Mucosa of descending colon (tissue), 3 donors: ENCODE results near the gene CSTB. TPM values are rescaled to one million over a fixed set of nuclear protein-coding genes. Genes with fewer than 3 reads are reported as not detected.

Experiments
- ATAC-seq: fragments of 200-7000 bp; cut with Tn5 transposase; one replicate; pipeline ENCODE4 v1.9.1; 2020; ENCODE audit warnings: mild to moderate bottlenecking, moderate library complexity
- DNase-seq, 3 donors: peaks; one replicate each; pipeline ENCODE4 v3.0.0-alpha.2; 2020
- H3K36me3 ChIP-seq: fragments of 200-600 bp; one replicate; pipeline ENCODE4 v1.8.0; 2021; ENCODE audit warnings: low read depth, mild to moderate bottlenecking
- H3K4me1 ChIP-seq: fragments of 200-600 bp; one replicate; pipeline ENCODE4 v1.8.0; 2021; ENCODE audit warnings: low read depth, mild to moderate bottlenecking
- H3K4me3 ChIP-seq: fragments of 200-600 bp; one replicate; pipeline ENCODE4 v1.8.0; 2021; ENCODE audit warnings: mild to moderate bottlenecking
- H3K9me3 ChIP-seq: fragments of 200-600 bp; one replicate; pipeline ENCODE4 v1.8.0; 2021; ENCODE audit warnings: mild to moderate bottlenecking
- intact Hi-C, 2 donors: fragments of 100-400 bp; cut with DNase I in 1 of 2; cut with micrococcal nuclease in 1 of 2; formaldehyde crosslinking; loops; one replicate each; pipeline versions ENCODE4 v1.11.0 to v1.11.1; 2022; cut with DNase I, micrococcal nuclease
- total RNA-seq, 3 donors: library from RNA; stranded (reverse); fragmentation: NEBNext Ultra II Directional in 2 of 3; extraction: Animal tissue kit (Norgen Biotek cat#: 25700) in 2 of 3; gene quantifications; one replicate each; pipeline versions ENCODE4 v1.2.1 to v1.2.4, GENCODE V29; 2021 to 2023
- TF ChIP-seq, protein P1 (sequence below): fragments of 200-600 bp; IDR thresholded peaks from one replicate; pipeline ENCODE4 v1.8.0; 2022; ENCODE audit warnings: antibody characterized with exemption, mild to moderate bottlenecking
- donor health status: DM: no; HTN: no; CAD: no; lungs with moderate emphysema.
- donor health status: DM: no; HTN: no; CAD: no.
- donor health status: DM: no; HTN: yes; CAD: no.

Gene CSTB
- total RNA-seq, 3 donors from 2014 or later = 36.2 to 64.5 (median 56.8) TPM

DNA sequence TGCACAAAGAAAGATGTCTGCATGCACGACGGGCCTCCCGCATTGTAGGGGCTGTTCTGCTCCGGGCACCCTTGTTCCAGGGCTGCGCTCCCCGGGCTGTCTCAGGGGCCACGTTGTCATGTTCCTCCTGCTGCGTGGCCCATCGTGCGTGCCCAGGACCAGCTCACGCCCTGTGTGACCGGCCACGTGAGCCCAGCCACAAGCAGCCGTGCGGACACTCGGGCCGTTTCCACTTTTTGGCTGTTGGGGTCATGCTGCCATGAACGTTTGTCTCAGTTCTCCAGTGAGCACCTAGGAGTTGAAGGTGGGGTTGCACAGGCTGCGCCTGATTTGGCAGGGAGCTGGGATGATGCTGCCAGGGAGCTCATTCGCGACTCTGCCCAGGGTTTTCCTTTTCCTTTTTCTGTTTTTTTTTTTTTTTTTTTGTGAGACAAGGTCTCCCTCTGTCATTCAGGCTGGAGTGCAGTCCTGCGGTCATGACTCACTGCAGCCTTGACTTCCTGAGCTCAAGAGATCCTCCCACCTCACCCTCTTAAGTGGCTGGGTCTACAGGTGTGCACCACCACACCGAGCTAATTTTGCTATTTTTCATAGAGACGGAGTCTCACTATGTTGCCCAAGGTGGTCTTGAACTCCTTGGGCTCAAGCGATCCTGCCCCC lies 39.8 kb downstream of the CSTB start:
- Histone ChIP-seq H3K4me3 (no peak overlapping the region), H3K36me3 (no peaks in the 10 kb centered on the region), H3K4me1 (peaks cover 27% of the 10 kb centered on the region), H3K9me3 (no peaks in the 10 kb centered on the region)
- TF ChIP-seq, protein P1, sequence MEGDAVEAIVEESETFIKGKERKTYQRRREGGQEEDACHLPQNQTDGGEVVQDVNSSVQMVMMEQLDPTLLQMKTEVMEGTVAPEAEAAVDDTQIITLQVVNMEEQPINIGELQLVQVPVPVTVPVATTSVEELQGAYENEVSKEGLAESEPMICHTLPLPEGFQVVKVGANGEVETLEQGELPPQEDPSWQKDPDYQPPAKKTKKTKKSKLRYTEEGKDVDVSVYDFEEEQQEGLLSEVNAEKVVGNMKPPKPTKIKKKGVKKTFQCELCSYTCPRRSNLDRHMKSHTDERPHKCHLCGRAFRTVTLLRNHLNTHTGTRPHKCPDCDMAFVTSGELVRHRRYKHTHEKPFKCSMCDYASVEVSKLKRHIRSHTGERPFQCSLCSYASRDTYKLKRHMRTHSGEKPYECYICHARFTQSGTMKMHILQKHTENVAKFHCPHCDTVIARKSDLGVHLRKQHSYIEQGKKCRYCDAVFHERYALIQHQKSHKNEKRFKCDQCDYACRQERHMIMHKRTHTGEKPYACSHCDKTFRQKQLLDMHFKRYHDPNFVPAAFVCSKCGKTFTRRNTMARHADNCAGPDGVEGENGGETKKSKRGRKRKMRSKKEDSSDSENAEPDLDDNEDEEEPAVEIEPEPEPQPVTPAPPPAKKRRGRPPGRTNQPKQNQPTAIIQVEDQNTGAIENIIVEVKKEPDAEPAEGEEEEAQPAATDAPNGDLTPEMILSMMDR = no peak
- ATAC-seq = no peak
- no peak for DNase-seq
- intact Hi-C loops = no loop called here

DNA sequence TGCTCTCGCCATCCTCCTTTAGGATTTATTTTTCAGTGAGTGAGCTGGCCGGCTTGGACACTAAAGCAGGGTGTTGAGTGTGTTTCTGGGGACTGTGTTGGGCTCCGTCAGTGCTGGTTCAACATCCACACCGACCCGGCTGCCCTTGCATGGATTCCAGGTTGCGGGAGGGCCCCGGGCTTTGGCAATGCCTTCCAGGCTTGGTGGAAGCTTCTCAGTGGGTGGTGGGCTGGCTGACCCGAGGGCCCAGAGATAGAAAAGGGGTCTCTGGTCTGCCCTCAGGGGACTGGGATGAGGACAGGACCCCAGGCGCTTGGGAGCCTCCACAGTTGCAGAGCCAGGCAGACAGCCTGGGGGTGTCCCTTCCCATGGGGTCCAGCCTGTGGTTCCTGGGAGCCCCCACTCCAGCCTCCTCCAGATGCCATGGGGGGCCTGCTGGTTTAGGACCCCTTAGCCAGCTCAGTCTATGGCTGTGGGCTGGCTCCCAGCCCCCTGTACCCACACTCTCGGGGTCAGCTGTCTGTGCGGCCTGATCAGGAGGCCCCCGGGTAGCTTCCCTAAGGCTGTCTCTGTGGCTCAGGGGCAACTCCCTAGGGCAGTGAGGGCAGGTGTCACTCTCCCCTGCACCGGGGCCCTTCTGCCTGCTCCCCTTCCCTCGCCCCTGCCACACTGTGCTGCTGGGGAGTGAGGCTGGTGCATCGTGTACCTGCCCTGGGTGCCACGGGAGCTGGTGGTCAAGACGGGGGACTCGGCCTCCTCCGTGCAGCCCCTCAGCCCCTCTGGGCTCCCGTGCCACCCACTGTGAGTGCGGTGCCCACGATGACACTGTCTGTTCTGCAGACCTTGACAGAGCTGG lies 40.6 kb downstream of the CSTB start:
- peaks cover 32% of the 10 kb centered on the region for H3K4me1 ChIP-seq

DNA sequence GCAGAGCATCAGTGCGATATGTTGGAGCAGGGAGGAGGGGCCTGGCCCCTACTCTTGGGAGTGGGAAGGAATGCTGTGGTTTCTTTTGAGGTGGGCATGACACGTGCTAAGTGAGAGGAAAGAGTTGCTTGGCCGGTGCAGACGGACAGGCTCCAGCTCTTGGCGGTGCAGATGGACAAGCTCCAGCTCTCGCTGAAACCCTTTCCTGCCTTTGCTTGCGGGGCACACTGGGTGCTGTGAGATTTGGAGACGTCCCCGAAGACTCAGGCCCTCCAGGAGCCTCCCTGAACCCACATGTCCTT lies 41.2 kb downstream of the CSTB start:
- TF ChIP-seq, protein P1 = no peak

More for the DNA sequence above, 40.6 kb downstream of the CSTB start:
- ATAC-seq = no peak
- no peak for DNase-seq
- Histone ChIP-seq H3K36me3 (no peaks in the 10 kb centered on the region), H3K9me3 (no peaks in the 10 kb centered on the region), H3K4me3 (no peak overlapping the region)
- intact Hi-C loops = no loop called here
- TF ChIP-seq, protein P1 = no peak

DNA sequence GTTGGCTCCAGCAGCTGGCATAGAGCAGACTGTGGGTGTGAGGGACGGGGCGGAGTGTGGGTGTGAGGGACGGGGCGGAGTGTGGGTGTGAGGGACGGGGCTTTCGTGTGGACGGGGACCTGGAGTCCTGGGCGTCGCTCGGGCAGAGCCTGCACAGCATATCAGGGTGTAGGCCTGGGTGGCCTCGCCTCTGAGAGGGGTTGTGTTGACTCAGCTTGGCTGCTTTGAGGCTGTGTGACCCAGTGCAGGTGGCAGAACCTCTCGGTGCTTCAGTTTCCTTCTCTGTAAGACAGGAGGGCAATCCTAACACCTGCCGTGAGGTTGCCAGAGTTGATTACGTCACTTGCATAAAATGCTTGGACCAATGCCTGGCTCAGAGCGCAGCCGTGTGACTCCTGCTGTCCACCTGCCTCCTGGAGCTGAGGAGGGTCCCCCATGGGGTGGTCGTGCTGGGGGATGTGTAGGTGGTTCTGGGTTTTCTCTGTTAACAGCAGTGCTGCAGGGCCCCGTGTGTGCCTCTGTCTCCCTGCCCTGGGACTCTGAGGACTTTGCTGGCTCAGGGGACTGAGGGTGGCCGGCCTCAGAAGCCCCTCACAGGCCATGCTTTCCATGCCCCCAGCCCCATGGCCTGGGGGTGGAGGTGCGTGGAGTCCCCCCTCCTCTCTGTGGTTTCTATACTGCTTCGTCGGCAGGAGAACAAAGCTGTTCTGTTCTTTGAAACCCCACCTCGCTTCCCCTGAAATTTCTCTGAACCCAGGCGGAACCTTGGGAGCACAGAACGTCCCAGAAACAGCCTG lies 41.8 kb downstream of the CSTB start:
- TF ChIP-seq, protein P1 = no peak
- peak; percentile 78 to 89 (median 83) for DNase-seq
- Histone ChIP-seq H3K4me3 (no peak overlapping the region), H3K9me3 (no peaks in the 10 kb centered on the region), H3K4me1 (peaks cover 39% of the 10 kb centered on the region), H3K36me3 (no peaks in the 10 kb centered on the region)
- ATAC-seq = peak; percentile 85
- intact Hi-C loops = no loop called here

More for the DNA sequence above, 41.2 kb downstream of the CSTB start:
- intact Hi-C loops = no loop called here
- DNase-seq (no peak), ATAC-seq (no peak)
- no peak overlapping the region for H3K4me3 ChIP-seq
- H3K4me1 ChIP-seq = peaks cover 37% of the 10 kb centered on the region
- H3K36me3 ChIP-seq = no peaks in the 10 kb centered on the region
- H3K9me3 ChIP-seq = no peaks in the 10 kb centered on the region

DNA sequence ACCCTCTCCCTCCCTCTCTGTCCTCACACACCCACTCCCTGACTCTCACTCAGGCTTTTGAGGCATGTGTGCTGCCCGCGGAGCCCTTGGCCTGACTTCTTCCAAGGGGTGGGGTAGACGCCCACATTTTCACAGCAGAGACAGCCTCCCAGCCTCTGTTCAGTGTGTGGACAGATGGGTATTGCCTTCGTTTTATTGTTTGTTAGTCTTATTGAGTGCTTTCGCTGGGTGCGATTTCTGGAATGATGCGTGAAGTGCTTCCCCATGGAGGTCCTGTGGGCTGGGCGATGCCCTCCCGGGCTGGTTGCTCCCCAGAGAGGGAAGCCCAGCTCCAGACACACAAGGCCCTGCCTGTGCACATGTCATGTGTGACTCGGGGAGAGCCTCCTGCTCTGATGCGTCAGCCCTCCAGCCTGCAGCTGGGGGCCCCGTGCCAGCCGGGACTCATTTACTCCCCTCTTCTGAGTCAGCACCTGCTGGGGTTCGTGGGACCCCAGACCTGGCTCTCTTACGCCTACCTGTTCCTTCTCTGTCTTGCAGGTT lies 42.5 kb downstream of the CSTB start:
- ATAC-seq (peak; percentile 53), DNase-seq (peak in 1 of 3 donors; percentile 32)
- intact Hi-C loops = no loop called here
- peaks cover 42% of the 10 kb centered on the region for H3K4me1 ChIP-seq
- TF ChIP-seq, protein P1 = no peak
- H3K9me3 ChIP-seq = no peaks in the 10 kb centered on the region
- no peaks in the 10 kb centered on the region for H3K36me3 ChIP-seq
- H3K4me3 ChIP-seq = no peak overlapping the region
